K562 (cell line): ENCODE data around the gene NR0B1. TPM values are rescaled to one million over a fixed set of nuclear protein-coding genes. Genes with fewer than 3 reads are reported as not detected.
A peak's percentile ranks its signal among the peaks of the same experiment; 100 is the strongest.

Experiments used
- ATAC-seq: fragments of 200-7000 bp; cut with Tn5 transposase; 3 replicates; pipeline ENCODE4 v1.9.1; 2020; ENCODE audit warnings: moderate library complexity
- BruUV-seq: library from RNA; stranded (reverse); fragments of 400-500 nt; replicated peaks from 2 replicates; lab custom pipeline; 2021; lab: Mats Ljungman, UMichigan
- CTCF ChIA-PET: fragments of 300-600 bp; formaldehyde crosslinking; extraction: SDS; loops from one replicate; lab custom pipeline; 2021; ENCODE audit warnings: low intra/inter-chr PET ratio; lab: Yijun Ruan, JAX
- POLR2A ChIA-PET: fragments of 300-600, 350-650 bp; sonication (Branson Sonifier 250); formaldehyde crosslinking; extraction: SDS; loops from one replicate; lab custom pipeline; 2021; ENCODE audit warnings: antibody characterized with exemption, inconsistent platforms; lab: Yijun Ruan, JAX
- DNase-seq, 4 experiments: peaks; one replicate each; pipeline versions ENCODE4 v3.0.0 to v3.0.0-alpha.2; 2011 to 2018; ENCODE audit warnings: low spot score in 3 of 4, mixed read lengths in 3 of 4; ENCODE audit errors: extremely low read depth in 1 of 4
- FAIRE-seq: peaks from 2 replicates; lab custom pipeline; 2011; peaks lifted over from hg19 to GRCh38; lab: Jason Lieb, UNC
- H2AFZ ChIP-seq: 2 replicates; pipeline ENCODE4 v1.6.0; 2011; ENCODE audit warnings: low read depth, low read length, control low read depth, inconsistent platforms
- H3K27ac ChIP-seq: fragments of 200-600 bp; 3 replicates; pipeline ENCODE4 v1.8.0; 2011; ENCODE audit warnings: low read depth, mild to moderate bottlenecking, control low read depth, inconsistent platforms, low read length, moderate library complexity, mixed read lengths; ENCODE audit errors: extremely low read depth
- H3K27me3 ChIP-seq, 2 experiments: fragments of 300-600 bp in 1 of 2; 2 replicates in 1 of 2; 3 replicates in 1 of 2; pipeline versions ENCODE4 v1.6.0 to v1.8.0; 2011; ENCODE audit warnings: inconsistent platforms in 2 of 2, low read length in 2 of 2, mild to moderate bottlenecking in 1 of 2, mixed read lengths in 1 of 2, moderate library complexity in 1 of 2; ENCODE audit not compliant: control insufficient read depth in 2 of 2, insufficient read depth in 2 of 2
- H3K36me3 ChIP-seq: fragments of 300-600 bp; 3 replicates; pipeline ENCODE4 v1.8.0; 2011; ENCODE audit warnings: mild to moderate bottlenecking, low read length, inconsistent platforms; ENCODE audit not compliant: control insufficient read depth, insufficient read depth
- H3K4me1 ChIP-seq, 2 experiments: fragments of 200-600 bp in 1 of 2; replicated peaks in 1 of 2; 2 replicates in 1 of 2; 3 replicates in 1 of 2; pipeline versions ENCODE4 v1.5.1 to v1.8.0; 2011; ENCODE audit warnings: inconsistent platforms in 2 of 2, low read length in 2 of 2, mild to moderate bottlenecking in 1 of 2, mixed read lengths in 1 of 2, moderate library complexity in 1 of 2; ENCODE audit not compliant: control insufficient read depth in 2 of 2, insufficient read depth in 2 of 2
- H3K4me2 ChIP-seq: 2 replicates; pipeline ENCODE4 v1.6.1; 2011; ENCODE audit warnings: low read length, control low read depth, inconsistent platforms, mixed read lengths; ENCODE audit not compliant: insufficient read depth
- H3K4me3 ChIP-seq: fragments of 200-600 bp; sonication (generic), shearing (Covaris generic); 2 replicates; pipeline ENCODE4 v1.5.1; 2016; ENCODE audit warnings: control low read depth, inconsistent platforms
- H3K79me2 ChIP-seq: fragments of 200-600 bp; 3 replicates; pipeline ENCODE4 v1.8.0; 2011; ENCODE audit warnings: low read length, inconsistent platforms; ENCODE audit not compliant: control insufficient read depth, insufficient read depth
- H3K9ac ChIP-seq, 2 experiments: 2 replicates each; pipeline versions ENCODE4 v1.6.0 to v1.6.1; 2011; ENCODE audit warnings: low read depth in 2 of 2, low read length in 2 of 2, control low read depth in 1 of 2, inconsistent platforms in 1 of 2, mild to moderate bottlenecking in 1 of 2, mixed read lengths in 1 of 2; ENCODE audit not compliant: insufficient read depth in 1 of 2
- H3K9me1 ChIP-seq: one replicate; pipeline ENCODE4 v1.6.0; 2011; ENCODE audit warnings: inconsistent platforms, mild to moderate bottlenecking, low read length, moderate library complexity; ENCODE audit not compliant: control insufficient read depth, insufficient read depth
- H3K9me3 ChIP-seq: replicated peaks from 2 replicates; pipeline ENCODE4 v1.5.1; 2011; ENCODE audit warnings: low read depth, low read length, inconsistent platforms; ENCODE audit not compliant: control insufficient read depth, insufficient read depth
- H4K20me1 ChIP-seq: replicated peaks from 2 replicates; pipeline ENCODE4 v1.6.1; 2011; ENCODE audit warnings: low read length, inconsistent platforms, mixed read lengths; ENCODE audit not compliant: control insufficient read depth, insufficient read depth
- C11orf30 ChIP-seq: fragments of 450-650 bp; IDR thresholded peaks from 2 replicates; pipeline ENCODE4 v1.6.1; 2016; ENCODE audit warnings: low read depth, mild to moderate bottlenecking
- DNMT1 ChIP-seq: fragments of 450-650 bp; IDR thresholded peaks from 2 replicates; pipeline ENCODE4 v1.6.1; 2016; ENCODE audit warnings: antibody characterized with exemption, mild to moderate bottlenecking
- FIP1L1 ChIP-seq: fragments of 200-400 bp; formaldehyde crosslinking; IDR thresholded peaks from 2 replicates; pipeline ENCODE4 v1.6.1; 2018; ENCODE audit warnings: mild to moderate bottlenecking, low read depth, low read length; ENCODE audit not compliant: poor library complexity, severe bottlenecking
- FOXA1 ChIP-seq: fragments of 450-650 bp; IDR thresholded peaks from 2 replicates; pipeline ENCODE4 v1.6.1; 2016; ENCODE audit warnings: mild to moderate bottlenecking, borderline replicate concordance
- HDAC3 ChIP-seq: fragments of 450-650 bp; IDR thresholded peaks from 2 replicates; pipeline ENCODE4 v1.6.1; 2018; ENCODE audit warnings: borderline replicate concordance, mild to moderate bottlenecking, moderate library complexity; ENCODE audit not compliant: partially characterized antibody
- JUNB ChIP-seq: fragments of 450-650 bp; formaldehyde crosslinking; conservative IDR thresholded peaks from 2 replicates; pipeline ENCODE4 v1.4.0; 2020; ENCODE audit warnings: mild to moderate bottlenecking
- MYNN ChIP-seq, 2 experiments: sonication (generic); formaldehyde crosslinking in 1 of 2; IDR thresholded peaks; 2 replicates each; pipeline versions ENCODE4 v1.5.0 to v1.6.1; 2016 to 2020; ENCODE audit warnings: antibody characterized with exemption in 1 of 2, missing genetic modification reagents in 1 of 2
- PHF21A ChIP-seq: fragments of 450-650 bp; IDR thresholded peaks from 2 replicates; pipeline ENCODE4 v1.6.1; 2017; ENCODE audit warnings: low read depth, borderline replicate concordance
- POLR2B ChIP-seq: fragments of 450-650 bp; IDR thresholded peaks from 2 replicates; pipeline ENCODE4 v1.6.1; 2018; ENCODE audit warnings: low read depth; ENCODE audit not compliant: partially characterized antibody
- PRMT5 ChIP-seq: sonication (generic); formaldehyde crosslinking; IDR thresholded peaks from 2 replicates; pipeline ENCODE4 v1.5.0; 2020; ENCODE audit warnings: missing genetic modification reagents
- PTRF ChIP-seq: fragments of 450-650 bp; IDR thresholded peaks from 2 replicates; pipeline ENCODE4 v1.6.1; 2016; ENCODE audit warnings: mild to moderate bottlenecking, missing genetic modification characterization, missing compliant biosample characterization
- PTTG1 ChIP-seq: fragments of 450-650 bp; IDR thresholded peaks from 2 replicates; pipeline ENCODE4 v1.6.1; 2016; ENCODE audit warnings: low read depth, mild to moderate bottlenecking, missing genetic modification characterization, missing compliant biosample characterization
- RBM34 ChIP-seq: fragments of 200-400 bp; formaldehyde crosslinking; IDR thresholded peaks from 2 replicates; pipeline ENCODE4 v1.6.1; 2018; ENCODE audit warnings: low read length, borderline replicate concordance; ENCODE audit not compliant: insufficient read depth
- SMAD2 ChIP-seq: fragments of 150-350 bp; IDR thresholded peaks from 2 replicates; pipeline ENCODE4 v1.6.1; 2014; ENCODE audit warnings: low read depth, mild to moderate bottlenecking, low read length
- SMC3 ChIP-seq: conservative IDR thresholded peaks from 2 replicates; pipeline ENCODE4 v1.6.1; 2011; ENCODE audit warnings: low read depth, low read length, improper control_type of control experiment; ENCODE audit not compliant: insufficient read depth
- TCF3 ChIP-seq: sonication (generic); formaldehyde crosslinking; IDR thresholded peaks from 2 replicates; pipeline ENCODE4 v1.4.0; 2020; ENCODE audit warnings: mild to moderate bottlenecking, missing genetic modification reagents
- XRCC3 ChIP-seq: fragments of 450-650 bp; IDR thresholded peaks from 2 replicates; pipeline ENCODE4 v1.6.1; 2017; ENCODE audit warnings: mild to moderate bottlenecking, moderate library complexity
- ZBTB17 ChIP-seq: fragments of 450-650 bp; formaldehyde crosslinking; IDR thresholded peaks from 2 replicates; pipeline ENCODE4 v1.4.0; 2020; ENCODE audit warnings: mild to moderate bottlenecking
- ZNF274 ChIP-seq: IDR thresholded peaks from 2 replicates; pipeline ENCODE4 v1.6.1; 2011; ENCODE audit warnings: low read depth, mild to moderate bottlenecking, low read length, moderate library complexity, borderline replicate concordance
- ZNF707 ChIP-seq: fragments of 250-450 bp; sonication (Bioruptor Pico); conservative IDR thresholded peaks from 2 replicates; pipeline ENCODE4 v1.8.0; 2022; ENCODE audit warnings: inconsistent platforms, mild to moderate bottlenecking, moderate library complexity
- ZNF830 ChIP-seq: fragments of 250-450 bp; sonication (Bioruptor Pico); IDR thresholded peaks from 2 replicates; pipeline ENCODE4 v1.5.0; 2021; ENCODE audit warnings: mild to moderate bottlenecking
- WGBS: fragments of 100-300 bp; shearing (Covaris generic); methylation state at CpG from one replicate; pipeline ENCODE4 v1.1.6; 2016; ENCODE audit warnings: low coverage, mixed read lengths; ENCODE audit not compliant: insufficient coverage; ENCODE audit errors: missing lambda C conversion rate; 5-methylcytosine and 5-hydroxymethylcytosine counted together
- in situ Hi-C: fragments of 300-500 bp; cut with MboI; formaldehyde crosslinking; loops from 4 replicates; pipeline ENCODE4 v1.15.0; 2018; ENCODE audit warnings: inconsistent platforms, mixed read lengths
- intact Hi-C: fragments of 100-400 bp; cut with micrococcal nuclease; formaldehyde crosslinking; loops from 2 replicates; pipeline ENCODE4 v1.14.2; 2022
- polyA plus RNA-seq, 8 experiments: library from polyadenylated mRNA; depleted of rRNA in 4 of 8; stranded (reverse) in 5 of 8; unstranded in 3 of 8; fragments of >200 nt; fragmentation: Nextera tagmentation in 2 of 8; fragmentation: Illumina TruSeq in 1 of 8; extraction: Ambion mirVana in 2 of 8; extraction: Trizol in 1 of 8; gene quantifications; 2 replicates each; pipeline versions ENCODE4 v1.2.1 to v1.2.3, GENCODE V29; 2011 to 2014; ENCODE audit warnings: inconsistent platforms in 1 of 8, missing spikeins in 1 of 8
- total RNA-seq, 7 experiments: library from RNA; depleted of rRNA in 6 of 7; stranded (reverse); fragments of >200 nt in 6 of 7; fragmentation: Illumina TruSeq in 2 of 7; extraction: Trizol in 2 of 7; gene quantifications; 2 replicates each; pipeline versions ENCODE4 v1.2.1 to v1.2.3, GENCODE V29; 2011 to 2021; ENCODE audit warnings: low replicate concordance in 1 of 7
- TF ChIP-seq, protein P1 (sequence below), 2 experiments: fragments of 250-450 bp in 1 of 2; fragments of 450-650 bp in 1 of 2; sonication (Bioruptor Pico) in 1 of 2; IDR thresholded peaks; 2 replicates each; pipeline versions ENCODE4 v1.6.1 to v1.8.0; 2016 to 2021; ENCODE audit warnings: mild to moderate bottlenecking in 2 of 2, moderate library complexity in 2 of 2, missing compliant biosample characterization in 1 of 2, missing genetic modification characterization in 1 of 2

NR0B1 gene
- total and polyA plus RNA-seq, 9 of the 15 experiments (the other 6 are each of a cell fraction or from before 2014, with no cell fraction given) = not detected

DNA sequence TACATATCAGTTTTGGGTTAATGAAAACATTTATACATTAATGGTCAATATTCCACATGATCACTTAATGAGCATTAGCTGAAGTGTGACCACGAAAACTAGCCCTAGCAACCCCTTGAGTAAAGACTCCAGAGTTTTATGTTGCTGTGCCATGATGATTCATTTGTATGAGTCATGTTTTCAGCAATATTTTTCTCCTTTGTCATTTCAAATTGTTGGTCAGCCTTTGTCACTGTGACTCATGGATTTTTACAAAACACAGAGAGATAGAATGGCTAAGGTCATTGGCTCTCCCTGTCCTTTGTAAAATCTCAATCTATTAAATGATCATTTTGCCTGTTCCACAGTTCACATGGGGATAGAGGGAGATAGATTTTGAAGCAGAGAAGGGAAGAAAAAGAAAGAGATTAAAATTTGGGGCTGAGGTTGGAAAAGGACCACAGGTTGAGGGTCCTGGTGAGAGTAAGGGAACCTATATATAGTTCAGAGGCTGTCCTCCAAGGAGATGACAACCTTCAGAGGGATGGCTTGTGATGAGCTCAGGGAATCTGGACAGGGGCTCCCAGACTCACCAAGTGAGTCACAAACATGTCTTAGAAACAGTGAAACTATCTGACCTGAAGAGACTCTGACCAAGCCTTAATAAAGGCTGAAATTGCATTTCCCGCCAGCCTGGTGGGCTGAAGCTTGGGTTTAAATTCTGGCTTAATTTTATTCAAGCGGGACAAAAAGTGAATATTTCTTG is 25.6 kb downstream of the NR0B1 start:
- CTCF ChIA-PET = interaction anchor here (0.7 kb wide), 1 partner anchor 337 kb away, joined by 3 read pairs; no protein-coding TSS in a partner anchor
- FAIRE-seq (peak; percentile 87), DNase-seq (peak; percentile 61 to 72 (median 63)), ATAC-seq (peak; percentile 98)
- no peaks in the 10 kb centered on the region for H3K9me1 ChIP-seq
- peaks cover 0 to 20% of the 10 kb centered on the region in 2 experiments; a peak in 2 of 5 replicates for H3K4me1 ChIP-seq
- no TSS peak for BruUV-seq
- in situ Hi-C loops = no loop called here
- H4K20me1 ChIP-seq = no peaks in the 10 kb centered on the region
- no peaks in the 10 kb centered on the region for H3K79me2 ChIP-seq
- H3K36me3 ChIP-seq = no peaks in the 10 kb centered on the region
- POLR2A ChIA-PET = no interaction called here
- H3K27ac ChIP-seq = peak overlapping the region; percentile 86
- intact Hi-C loops = loop anchor here (5.0 kb wide), 1 partner anchor 66 kb away; the partner anchor contains the start of gene MAGEB2
- no peak overlapping the region for H3K4me3 ChIP-seq
- peak overlapping the region; percentile 71 for H2AFZ ChIP-seq
- 18% methylated on average over 3 of the region's 3 CpGs for WGBS
- H3K27me3 ChIP-seq = no peaks in the 10 kb centered on the region
- no peaks in the 10 kb centered on the region for H3K9me3 ChIP-seq
- peak overlapping the region in 1 of 2 experiments; percentile 53; a peak in 2 of 4 replicates for H3K9ac ChIP-seq
- peak overlapping the region; percentile 41; the same call in 1 of the 2 replicates for H3K4me2 ChIP-seq
- TF ChIP-seq ZNF830 (no peak), POLR2B (no peak), SMC3 (no peak), SMAD2 (no peak), PRMT5 (no peak), TCF3 (no peak), FOXA1 (no peak), ZNF274 (no peak), PTRF (tag) (no peak), JUNB (CRISPR knock-in tag) (peak; percentile 96), PTTG1 (no peak), HDAC3 (peak; percentile 31), DNMT1 (no peak), XRCC3 (no peak), C11orf30 (peak; percentile 96), MYNN (IDR thresholded peaks at IDR 0.05) (no peak), MYNN (CRISPR knock-in tag; IDR thresholded peaks at IDR 0.05) (no peak), ZBTB17 (no peak), ZNF707 (CRISPR knock-in tag) (no peak), RBM34 (no peak), PHF21A (peak; percentile 9; the same call in 1 of the 2 replicates), FIP1L1 (no peak)
- TF ChIP-seq, protein P1, sequence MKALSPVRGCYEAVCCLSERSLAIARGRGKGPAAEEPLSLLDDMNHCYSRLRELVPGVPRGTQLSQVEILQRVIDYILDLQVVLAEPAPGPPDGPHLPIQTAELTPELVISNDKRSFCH (CRISPR knock-in tag; IDR thresholded peaks at IDR 0.05) = no peak
- TF ChIP-seq, protein P1 (tag; IDR thresholded peaks at IDR 0.05) = no peak
